Progenitor cell of endocrine pancreas (in vitro differentiated cells): Measurements from ENCODE around the gene MTX1. TPM values are rescaled to one million over a fixed set of nuclear protein-coding genes. Genes with fewer than 3 reads are reported as not detected.

ENCODE experiments used
- DNase-seq: peaks from one replicate; pipeline ENCODE4 v3.0.0; 2021; ENCODE audit warnings: low spot score; ENCODE audit not compliant: unreplicated experiment
- H3K27ac Mint-ChIP-seq: 2 replicates; pipeline ENCODE4 v1.8.0; 2021; ENCODE audit warnings: mild to moderate bottlenecking, moderate library complexity, mixed read lengths
- H3K27me3 Mint-ChIP-seq: 2 replicates; pipeline ENCODE4 v1.8.0; 2021; ENCODE audit warnings: mixed read lengths
- H3K36me3 Mint-ChIP-seq: 2 replicates; pipeline ENCODE4 v1.8.0; 2022; ENCODE audit warnings: mixed read lengths; ENCODE audit not compliant: insufficient read depth
- H3K4me1 Mint-ChIP-seq: 2 replicates; pipeline ENCODE4 v1.8.0; 2021; ENCODE audit warnings: low read depth, mixed read lengths
- H3K4me3 Mint-ChIP-seq: 2 replicates; pipeline ENCODE4 v1.8.0; 2021; ENCODE audit warnings: low read depth, mild to moderate bottlenecking, moderate library complexity, mixed read lengths
- H3K9me3 Mint-ChIP-seq: 2 replicates; pipeline ENCODE4 v1.8.0; 2021; ENCODE audit warnings: low read depth, mixed read lengths
- CTCF ChIP-seq: fragments of 200-600 bp; sonication (generic); IDR thresholded peaks from one replicate; pipeline ENCODE4 v1.5.0; 2021; ENCODE audit warnings: antibody characterized with exemption, mild to moderate bottlenecking; ENCODE audit not compliant: unreplicated experiment
- total RNA-seq: library from RNA; stranded (reverse); gene quantifications from 2 replicates; pipeline ENCODE4 v1.2.1, GENCODE V29; 2021

The MTX1 gene
- total RNA-seq, 1 donor from 2014 or later = 38.7 TPM

DNA sequence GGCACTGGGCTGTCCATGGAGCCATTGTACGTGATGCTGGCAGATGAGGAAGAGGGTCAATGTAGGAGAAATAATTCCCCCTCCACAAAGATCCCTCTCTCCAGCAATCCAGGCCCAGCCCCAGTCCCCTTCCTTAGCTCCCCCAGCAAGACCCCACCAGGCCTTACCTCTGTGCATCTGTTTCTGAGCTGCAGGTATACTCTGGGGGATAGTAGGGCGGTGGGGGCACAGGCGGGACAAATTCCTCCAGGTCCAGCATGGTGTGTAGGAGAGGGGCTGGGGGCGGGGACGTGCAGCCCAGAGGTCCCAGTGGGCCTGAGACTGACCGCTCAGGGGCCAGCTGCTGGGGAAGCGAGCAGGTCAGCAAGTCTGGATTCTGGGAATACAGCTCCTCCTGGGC lies 43.1 kb downstream of the MTX1 start:
- H3K4me1 Mint-ChIP-seq = peaks cover 21% of the 10 kb centered on the region
- no peaks in the 10 kb centered on the region for H3K9me3 Mint-ChIP-seq
- TF ChIP-seq CTCF = no peak

DNA sequence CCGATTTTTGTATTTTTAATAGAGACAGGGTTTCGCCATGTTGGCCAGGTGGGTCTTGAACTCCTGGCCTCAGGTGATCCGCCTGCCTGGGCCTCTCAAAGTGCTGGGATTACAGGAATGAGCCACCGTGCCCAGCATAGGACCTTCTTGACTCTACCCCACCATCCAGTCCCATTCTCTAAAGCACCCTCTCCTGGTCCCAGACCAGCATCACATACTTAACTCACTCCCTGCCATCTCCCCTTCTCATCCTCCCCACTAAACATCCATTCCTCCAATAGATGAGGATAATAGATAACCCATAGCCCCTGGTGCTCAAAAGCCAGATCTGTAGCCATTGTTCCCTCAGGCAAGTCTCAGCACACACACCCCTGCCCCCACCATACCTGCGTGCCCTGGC lies 44.7 kb downstream of the MTX1 start:
- Mint-ChIP-seq H3K4me3 (peak overlapping the region; percentile 81), H3K9me3 (no peaks in the 10 kb centered on the region), H3K4me1 (peaks cover 21% of the 10 kb centered on the region), H3K36me3 (peaks cover 8% of the 10 kb centered on the region), H3K27ac (peak overlapping the region; percentile 67), H3K27me3 (no peaks in the 10 kb centered on the region)
- DNase-seq = no peak
- TF ChIP-seq CTCF = no peak

More for the DNA sequence above, 43.1 kb downstream of the MTX1 start:
- DNase-seq = no peak
- Mint-ChIP-seq H3K27ac (no peak overlapping the region), H3K36me3 (peaks cover 7% of the 10 kb centered on the region), H3K4me3 (no peak overlapping the region), H3K27me3 (no peaks in the 10 kb centered on the region)

DNA sequence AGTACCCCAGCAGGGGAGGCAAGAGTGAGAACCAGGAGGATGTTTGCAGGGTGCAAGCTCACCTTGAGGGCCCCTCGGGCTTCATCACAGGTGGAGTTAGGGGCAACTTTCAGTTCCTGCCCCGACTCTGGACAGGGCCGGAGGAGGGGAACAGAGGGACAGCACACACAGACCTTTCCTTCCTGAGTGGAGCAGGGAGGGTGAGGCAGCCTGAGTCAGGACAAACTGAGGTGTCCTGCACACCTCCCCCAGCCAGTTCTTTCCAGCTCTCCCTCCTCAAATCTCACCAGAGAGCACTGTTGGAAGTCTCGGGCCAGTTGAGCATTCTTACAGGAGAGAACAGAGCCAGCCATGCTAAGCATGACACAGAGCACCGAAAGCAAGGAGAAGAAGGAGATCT lies 45.3 kb downstream of the MTX1 start:
- Mint-ChIP-seq H3K27me3 (no peaks in the 10 kb centered on the region), H3K27ac (peak overlapping the region; percentile 67), H3K4me3 (peak overlapping the region; percentile 81), H3K4me1 (peaks cover 21% of the 10 kb centered on the region), H3K36me3 (peaks cover 11% of the 10 kb centered on the region), H3K9me3 (no peaks in the 10 kb centered on the region)
- DNase-seq = no peak
- TF ChIP-seq CTCF = no peak

- Mint-ChIP-seq H3K9me3 (no peaks in the 10 kb centered on the region), H3K27ac (peak overlapping the region; percentile 53), H3K27me3 (no peaks in the 10 kb centered on the region), H3K36me3 (peaks cover 11% of the 10 kb centered on the region), H3K4me3 (peak overlapping the region; percentile 81), H3K4me1 (peaks cover 21% of the 10 kb centered on the region)
- DNase-seq = no peak
- no peak for TF ChIP-seq CTCF
Observed at GRCh38 chr1:155254228-155254713, 45.8 kb downstream of the MTX1 start.

- H3K4me1 Mint-ChIP-seq = peaks cover 21% of the 10 kb centered on the region
- TF ChIP-seq CTCF = no peak
- H3K27me3 Mint-ChIP-seq = no peaks in the 10 kb centered on the region
- no peak overlapping the region for H3K27ac Mint-ChIP-seq
- peaks cover 11% of the 10 kb centered on the region for H3K36me3 Mint-ChIP-seq
- DNase-seq = no peak
- H3K9me3 Mint-ChIP-seq = no peaks in the 10 kb centered on the region
- H3K4me3 Mint-ChIP-seq = peak overlapping the region; percentile 81
Observed at GRCh38 chr1:155254714-155255242, 46.3 kb downstream of the MTX1 start.
